GM18511 (cell line): ENCODE results near the gene VEGFB.

Experiments used
- ATAC-seq: cut with Tn5 transposase; IDR thresholded peaks from one replicate; pipeline ENCODE4 v1.9.1; 2021; ENCODE audit warnings: mild to moderate bottlenecking, moderate library complexity; ENCODE audit not compliant: unreplicated experiment

Gene VEGFB

DNA sequence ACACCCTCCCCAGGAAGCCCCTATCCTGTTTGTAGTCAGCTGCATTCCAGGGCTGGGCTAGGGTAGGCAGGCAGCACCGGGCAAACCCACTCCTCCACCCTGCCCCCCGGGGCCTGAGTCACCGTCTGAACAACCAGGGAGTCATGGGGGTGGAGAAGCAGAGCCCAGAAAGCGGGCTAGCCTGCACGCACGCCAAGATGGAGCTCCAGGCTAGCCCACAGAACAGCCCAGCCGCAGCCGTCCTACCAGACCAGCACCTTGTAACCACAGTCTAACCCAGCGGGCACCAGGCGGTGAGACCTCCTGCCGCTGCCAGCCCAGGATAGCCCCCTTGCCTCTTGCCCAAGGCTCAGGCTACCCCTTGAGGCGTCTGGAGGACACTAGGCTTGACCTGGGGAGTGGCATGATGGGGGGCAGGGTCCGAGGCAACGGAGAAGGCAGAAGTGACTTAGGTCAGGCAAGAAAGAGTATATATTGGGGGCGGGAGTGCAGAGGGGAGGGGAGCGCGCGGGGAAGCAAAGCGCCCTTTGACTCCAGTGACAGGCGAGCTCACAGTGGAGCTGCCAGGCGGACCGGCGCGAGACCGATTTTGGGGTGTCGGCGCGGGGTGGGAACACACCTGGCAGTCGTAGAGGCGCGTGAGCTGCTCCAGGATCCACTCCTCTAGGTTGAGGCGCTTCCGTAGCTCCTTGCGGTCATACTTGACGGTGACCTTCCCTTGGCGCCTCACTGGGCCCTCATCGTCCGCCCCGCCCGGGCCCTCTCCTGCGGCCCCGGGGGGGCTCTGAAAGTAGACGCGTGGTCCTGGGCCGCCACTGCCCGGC, 11.6 kb downstream of the VEGFB start:
- ATAC-seq = no peak

DNA sequence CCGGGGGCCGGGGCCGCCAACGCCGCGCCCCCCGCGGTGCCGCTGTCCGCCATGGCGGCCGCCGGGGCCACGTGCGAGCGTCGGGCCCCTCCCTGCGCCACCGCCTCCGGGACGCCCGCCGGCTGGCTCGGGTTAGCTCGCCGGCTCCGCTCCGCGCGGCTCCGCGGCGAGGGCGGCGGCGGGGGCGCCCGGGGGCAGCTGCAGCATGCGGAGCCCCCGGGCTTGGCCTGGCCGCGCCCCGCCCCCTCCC, 12.2 kb downstream of the VEGFB start:
- ATAC-seq = peak; percentile 17

DNA sequence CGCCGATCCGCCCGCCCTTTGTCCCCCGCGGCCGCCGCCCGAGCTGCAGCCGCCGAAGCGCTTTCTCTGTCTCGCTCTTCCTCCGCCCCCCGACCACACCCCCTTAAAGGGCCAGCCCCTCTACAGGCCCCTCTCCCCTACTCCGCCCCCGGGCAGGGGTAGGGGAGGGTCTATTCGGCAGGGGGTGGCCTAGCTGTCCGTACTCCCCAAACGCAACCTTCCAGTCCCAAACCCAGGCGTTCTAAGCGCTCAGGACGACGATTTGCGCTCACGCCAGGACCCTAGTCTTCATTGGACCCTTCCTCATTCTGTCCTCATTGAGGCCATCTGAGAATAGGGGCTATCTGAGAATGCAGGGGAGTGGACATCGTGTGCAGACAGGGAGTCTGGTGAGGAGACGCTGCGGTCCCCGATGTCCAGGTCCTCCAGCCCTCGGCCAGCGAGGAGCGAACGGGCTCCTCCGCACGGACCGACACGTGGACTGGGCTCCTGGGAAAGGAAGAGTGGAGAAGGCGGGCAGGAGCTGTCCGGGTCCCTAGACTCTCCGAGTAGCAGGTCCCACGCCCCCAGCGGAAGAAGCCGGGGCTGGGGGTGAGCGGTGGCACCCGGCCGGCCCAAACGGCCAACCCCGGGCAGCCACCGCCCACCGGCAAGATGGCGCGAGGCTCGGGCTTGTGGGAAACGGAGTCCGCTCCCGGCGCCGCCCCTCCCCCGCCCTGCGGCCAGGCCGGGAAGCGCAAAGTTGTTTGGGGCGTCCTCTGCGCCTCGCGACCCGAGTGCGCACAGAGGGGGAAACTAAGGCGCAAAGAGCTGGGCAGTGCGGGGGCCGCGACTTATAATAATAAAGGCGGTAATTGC, 12.7 kb downstream of the VEGFB start, which contains the start of gene PPP1R14B:
Gene PPP1R14B (minus strand): TSS at position 73 of the 858 bp plus-strand sequence. CDS start 270 bp downstream, outside the sequence.
- ATAC-seq = peak; percentile 48

DNA sequence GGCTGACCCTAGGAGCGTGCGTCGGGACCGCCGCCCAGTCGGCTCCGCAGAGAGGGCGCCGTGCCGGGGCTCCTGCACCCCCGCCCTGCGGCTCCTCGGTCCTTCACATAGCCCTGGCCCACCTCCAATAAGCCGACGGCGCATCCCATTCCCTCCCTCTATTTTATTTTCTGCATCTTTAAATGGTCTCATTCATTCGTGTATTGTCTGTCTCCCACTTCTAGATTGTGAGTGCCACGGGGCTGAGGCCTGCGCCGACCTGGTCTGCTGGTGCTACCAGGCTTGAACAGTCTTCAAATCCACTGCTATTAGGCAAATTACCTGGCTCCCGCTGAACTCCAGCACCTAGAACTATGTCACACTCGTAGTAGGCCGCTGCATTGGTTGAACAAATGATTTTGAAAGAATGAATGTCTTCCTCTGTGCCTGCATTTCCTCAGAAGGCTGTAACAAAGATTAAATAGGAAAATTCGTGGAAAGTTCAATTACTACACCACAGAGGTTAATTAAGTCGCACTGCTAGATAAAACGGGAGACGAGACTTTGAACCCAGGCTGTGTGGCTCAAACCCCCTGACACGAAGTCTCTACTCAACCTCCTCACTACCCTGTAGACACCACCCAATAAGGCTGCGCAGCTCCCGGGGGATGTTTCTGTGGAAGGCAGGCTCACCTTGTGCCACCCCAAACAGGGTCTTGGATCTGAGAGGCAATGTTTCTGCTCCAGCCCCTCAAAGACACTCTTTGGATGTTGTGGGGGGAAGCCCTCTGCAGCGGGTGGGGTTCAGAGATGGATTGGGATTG, 13.5 kb downstream of the VEGFB start:
- no peak for ATAC-seq

DNA sequence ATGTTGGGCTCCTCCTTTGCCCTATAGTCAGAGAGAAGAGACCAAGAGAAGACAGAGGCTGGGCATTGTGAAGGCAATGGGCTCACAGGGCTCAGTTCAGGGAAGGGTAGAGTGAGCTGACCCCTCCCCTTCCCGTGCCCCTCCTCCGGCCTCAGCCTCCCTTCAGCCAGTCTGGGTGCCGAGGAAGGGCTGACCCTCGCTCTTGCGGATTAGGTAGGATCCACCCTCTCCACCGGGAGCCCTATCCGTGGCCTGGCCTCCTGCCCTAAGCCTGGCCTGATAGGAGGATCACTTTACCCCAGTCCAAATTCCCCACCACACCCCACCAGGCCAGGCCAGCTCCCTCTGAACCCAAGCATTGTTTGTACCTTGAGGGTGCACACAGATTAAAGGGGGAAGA, 14.2 kb downstream of the VEGFB start:
- no peak for ATAC-seq

DNA sequence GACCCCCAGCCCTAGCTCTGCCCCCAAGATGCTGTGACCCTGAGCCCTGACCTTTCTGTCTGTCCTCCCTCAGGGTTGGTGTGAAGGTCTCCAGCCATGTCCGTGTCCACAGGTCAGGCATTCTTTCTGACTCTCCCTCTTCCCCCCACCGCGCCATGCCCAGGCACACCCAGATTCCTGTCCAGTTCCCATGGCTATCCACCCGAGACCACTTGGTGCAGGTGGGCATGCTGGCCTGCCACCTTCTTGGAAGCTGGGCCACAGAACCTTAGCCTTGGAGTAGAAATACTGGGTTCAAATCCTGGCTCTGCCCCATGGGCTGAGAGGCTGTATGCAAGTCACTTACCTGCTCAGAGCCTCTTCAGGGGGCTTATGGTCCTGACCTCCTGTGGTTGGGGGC, 14.7 kb downstream of the VEGFB start:
- no peak for ATAC-seq

DNA sequence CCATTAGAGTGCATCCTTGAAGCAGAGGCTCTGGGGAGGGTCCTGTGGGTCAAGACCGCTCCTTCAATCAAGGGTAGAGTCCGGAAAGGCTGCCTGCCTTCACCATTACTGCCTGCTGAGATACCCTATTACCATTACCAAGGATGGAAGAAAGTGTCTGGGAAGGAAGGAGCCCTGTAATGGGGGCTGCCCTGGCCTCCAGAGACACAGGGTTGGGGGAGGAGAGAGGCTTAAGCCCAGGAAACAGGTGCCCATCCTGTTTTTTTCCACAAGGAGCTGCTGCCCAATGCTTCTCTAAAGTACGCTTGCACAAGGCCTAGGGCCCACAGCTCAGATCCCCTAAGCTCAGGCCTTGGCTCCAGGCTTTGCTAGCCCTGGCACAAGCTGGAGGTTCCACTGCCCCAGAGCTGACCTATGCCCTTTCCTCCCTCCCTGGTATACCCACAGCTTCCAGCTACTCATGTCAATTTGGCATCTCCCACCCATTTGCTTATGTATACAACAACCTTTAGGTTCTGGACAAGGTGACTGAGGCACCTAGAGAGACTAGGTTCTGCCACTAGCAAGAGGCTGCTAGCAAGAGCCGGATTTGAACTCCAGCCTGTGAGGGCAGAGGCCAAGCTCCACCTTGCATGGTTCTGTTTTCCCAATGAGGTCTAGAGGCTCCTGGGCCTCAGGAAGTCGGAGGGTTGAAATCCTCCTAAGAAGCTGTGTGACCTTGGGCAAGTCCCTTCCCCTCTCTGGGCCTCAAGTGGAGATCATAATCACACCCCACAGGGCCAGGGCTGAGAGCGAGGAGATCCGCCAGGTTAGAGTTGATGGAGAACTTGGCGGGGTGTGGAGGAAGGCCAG, 15.4 kb downstream of the VEGFB start:
- no peak for ATAC-seq

DNA sequence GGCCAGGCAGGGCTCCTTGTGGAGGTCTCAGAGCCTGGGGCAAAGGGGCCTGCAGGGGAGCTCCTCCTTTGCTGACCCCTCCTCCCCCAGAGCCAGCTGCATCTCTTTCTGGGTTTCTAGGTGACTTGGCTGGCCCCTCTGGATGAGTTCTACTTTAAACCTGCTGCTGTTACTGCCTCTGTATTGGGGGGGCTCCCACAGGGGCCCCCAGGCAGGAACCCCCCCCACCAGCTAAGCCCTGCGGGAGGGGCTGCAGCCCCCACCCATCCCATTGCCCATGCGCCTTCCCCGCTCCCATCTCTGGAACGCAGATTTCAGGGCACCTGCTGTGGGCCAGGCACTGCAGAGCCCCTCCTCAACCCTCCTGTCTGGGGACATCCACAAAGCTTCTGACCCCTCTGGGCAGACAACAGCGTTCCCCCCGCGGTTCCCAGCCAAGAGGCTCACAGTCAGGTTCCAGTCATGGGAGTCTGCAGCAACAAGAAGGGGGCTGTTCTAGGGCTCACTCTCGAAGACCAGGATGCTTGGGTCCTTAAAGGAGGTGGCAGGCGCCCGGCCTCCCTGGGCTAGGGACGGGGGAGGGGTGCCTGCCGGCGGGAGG, 16.1 kb downstream of the VEGFB start:
- ATAC-seq = no peak

DNA sequence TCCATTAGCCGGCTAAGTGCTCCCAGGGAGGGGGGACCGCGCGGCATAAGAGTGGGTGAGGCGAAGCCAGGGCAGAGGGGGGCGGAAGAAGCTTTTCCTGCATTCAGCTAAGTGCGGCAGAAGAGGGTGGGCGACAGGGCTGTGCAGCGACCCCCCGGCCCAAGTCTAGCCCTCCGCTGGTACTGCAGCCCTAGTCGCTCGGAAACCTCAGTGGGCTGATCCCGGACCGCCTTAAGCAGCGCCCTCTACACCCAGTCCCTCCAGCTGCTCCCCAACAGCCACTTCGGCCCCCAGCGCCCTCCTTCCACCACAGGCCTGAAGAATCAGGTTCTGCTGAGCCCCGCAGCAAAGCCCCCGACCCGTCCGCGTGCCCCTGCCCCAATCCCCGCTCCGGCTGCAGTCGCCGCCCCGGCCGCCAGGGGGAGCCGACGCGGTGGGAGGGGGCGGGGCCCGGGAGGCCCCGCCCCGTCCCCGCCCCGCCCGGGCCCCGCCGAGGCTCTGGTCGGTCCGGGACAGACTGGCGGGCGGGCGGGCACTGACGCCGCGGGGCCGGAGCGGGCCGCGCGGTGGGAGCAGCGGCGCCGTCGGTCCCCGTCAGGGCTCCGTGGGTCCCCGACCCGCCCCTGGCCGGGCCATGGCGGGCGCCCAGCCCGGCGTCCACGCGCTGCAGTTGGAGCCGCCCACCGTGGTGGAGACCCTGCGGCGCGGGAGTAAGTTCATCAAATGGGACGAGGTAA, 16.8 kb downstream of the VEGFB start, which contains the start of gene PLCB3:
Gene PLCB3 (plus strand): TSS at position 515 of the 737 bp plus-strand sequence. CDS start 120 bp downstream, at position 635.
- peak; percentile 53 for ATAC-seq

DNA sequence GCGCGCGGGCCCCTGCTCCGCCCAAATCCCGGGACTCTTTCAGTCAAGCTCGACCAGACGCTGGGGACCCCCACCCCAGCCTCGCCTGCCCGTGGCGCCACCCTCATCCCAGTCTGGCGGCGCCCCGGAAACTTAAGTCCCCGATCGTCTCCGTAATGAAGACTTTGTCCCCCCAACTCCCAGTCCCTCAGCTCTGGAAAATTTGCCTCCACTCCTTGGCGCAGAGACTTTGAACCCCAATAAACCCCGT, 17.3 kb downstream of the VEGFB start:
- ATAC-seq = no peak

DNA sequence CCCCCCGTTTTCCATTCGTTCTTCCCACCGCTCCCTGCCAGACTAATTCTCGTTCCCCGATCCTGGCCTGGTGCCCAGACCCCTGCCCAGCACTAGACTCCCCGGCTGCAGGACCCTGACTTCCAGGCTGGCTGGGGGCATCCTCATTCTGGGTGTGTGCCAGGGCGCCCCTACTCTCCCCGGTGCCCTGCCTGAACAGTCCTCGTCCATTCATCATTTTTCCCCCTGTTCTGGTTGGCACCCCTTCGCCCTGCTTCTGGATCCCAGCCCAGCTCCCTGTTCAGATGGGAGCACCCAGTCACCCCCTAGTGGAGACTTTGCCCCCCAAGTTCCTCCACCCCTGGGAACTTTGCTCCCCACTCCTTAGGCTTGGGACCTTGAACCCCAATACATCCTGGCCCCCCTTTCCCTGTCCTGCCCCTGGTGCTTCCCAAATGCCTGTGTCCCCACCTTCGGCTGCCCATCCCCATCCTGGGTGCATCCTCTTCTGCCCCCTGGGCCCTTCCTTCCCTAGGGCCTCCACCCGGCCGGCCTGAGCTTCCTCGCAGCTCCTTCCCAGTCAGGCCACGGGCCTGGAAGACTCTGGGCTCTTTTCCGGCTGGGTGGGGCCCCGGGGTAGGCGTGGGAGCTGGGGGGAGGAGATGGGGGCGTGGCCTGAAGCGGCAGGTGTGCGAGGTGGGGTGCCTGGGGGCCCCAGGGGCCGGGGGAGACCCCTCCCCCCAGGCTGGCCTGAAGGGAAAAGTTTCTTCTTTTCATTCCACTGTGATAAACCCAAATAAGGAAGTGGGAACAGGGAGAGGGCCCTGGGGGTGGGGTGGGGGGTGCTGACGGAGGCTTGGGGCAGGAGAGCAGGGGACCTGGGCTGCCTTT, 17.9 kb downstream of the VEGFB start:
- ATAC-seq = no peak

DNA sequence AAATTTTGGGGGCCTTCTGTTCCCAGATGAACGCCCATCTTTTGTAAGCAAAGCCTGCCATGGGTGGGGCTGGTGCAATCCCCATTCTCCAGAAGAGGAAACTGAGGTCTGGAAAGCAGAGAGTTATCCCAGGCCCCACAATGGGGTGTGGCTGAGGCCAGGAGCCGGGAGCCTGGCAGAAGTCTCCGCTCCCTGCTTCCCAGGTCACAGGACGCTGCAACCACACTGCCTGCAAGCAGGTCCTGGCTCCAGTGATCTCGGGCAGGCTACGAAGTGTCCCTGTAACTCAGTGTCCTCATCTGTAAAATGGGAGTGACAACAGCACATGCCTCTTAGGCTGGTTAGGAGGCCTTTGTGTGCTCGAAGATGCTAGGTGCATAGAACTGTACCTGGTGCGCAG, 18.7 kb downstream of the VEGFB start:
- ATAC-seq = no peak

DNA sequence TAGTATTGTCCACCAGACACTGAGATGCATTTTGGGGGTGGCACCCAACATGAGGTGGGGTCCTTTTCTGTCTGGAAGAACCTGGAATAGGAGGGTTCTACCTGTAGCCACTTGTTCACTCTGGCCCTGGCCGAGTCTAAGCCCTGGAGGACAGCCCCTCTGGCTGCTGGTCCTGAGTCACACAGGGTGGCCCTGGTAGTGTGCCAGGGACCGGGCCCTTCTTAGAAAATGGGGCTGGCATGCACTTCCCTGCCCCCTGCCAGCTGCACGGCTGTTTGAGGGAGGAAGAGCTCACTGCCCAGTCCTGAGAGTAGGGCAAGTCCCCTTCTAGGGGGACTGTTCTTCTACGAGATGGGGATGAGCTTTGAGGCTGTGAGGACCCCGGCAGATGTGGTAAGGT, 19.1 kb downstream of the VEGFB start:
- ATAC-seq = no peak

DNA sequence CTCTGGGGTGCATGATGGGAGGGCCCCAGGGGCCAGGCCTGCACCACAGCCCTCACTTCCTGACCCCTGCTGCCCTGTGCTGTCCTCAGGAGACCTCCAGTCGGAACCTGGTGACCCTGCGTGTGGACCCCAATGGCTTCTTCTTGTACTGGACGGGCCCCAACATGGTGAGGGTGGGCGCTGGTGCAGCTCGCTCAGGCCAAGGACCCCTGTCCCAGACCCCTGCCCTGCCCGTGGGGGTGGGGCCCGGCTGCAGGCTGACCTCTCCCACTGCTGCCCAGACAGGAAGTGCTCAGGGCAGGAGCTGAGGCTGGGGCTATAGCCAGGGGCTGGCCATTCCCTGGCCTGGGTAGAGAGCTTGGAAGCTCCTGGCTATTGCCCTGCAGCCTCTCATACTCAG, 19.9 kb downstream of the VEGFB start:
- ATAC-seq = no peak

DNA sequence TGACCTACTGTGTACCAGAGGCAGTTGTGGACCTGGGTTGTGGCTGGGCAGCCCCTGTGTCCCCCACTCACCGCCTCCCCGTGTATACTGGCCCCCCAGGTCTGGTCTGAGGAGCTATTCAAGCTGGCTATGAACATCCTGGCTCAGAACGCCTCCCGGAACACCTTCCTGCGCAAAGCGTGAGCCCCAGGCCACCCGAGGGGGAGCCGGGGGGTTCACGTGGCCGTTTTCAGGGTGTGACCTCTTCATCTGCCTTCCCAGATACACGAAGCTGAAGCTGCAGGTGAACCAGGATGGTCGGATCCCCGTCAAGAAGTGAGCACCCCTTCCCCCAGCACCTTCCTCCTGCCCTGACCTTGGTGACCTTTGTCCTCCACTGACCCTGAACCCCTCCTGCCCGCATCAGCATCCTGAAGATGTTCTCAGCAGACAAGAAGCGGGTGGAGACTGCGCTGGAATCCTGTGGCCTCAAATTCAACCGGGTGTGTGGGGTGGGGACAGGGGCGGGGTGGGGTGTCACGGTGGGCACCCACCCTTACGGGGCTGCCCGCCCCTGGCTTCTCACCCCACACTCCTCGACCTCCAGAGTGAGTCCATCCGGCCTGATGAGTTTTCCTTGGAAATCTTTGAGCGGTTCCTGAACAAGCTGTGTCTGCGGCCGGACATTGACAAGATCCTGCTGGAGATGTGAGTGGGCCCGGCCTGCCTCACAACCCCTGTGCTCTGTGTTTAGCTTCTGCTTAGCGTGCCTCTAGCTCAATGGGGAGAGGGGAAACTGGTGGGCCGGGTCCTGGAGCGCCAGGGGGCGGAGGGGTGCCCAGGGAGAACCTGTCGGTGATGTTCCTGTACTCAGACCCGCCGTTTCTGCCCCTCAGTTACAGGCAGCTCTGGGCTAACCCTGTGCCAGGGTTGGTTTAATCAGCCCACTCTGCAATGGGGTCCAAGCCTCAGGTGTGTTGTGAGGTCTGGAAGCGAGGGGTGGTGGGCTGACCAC, 21.0 kb downstream of the VEGFB start:
- no peak for ATAC-seq

DNA sequence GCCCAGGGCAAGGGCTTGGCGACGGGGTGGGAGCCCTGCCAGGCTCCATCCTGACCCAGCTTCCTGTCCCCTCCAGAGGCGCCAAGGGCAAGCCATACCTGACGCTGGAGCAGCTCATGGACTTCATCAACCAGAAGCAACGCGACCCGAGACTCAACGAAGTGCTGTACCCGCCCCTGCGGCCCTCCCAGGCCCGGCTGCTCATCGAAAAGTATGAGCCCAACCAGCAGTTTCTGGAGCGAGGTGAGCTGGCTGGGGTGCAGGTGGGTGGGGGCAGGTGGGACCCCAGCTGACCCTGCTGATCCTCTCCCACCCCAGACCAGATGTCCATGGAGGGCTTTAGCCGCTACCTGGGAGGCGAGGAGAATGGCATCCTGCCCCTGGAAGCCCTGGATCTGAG, 21.9 kb downstream of the VEGFB start:
- ATAC-seq = no peak

DNA sequence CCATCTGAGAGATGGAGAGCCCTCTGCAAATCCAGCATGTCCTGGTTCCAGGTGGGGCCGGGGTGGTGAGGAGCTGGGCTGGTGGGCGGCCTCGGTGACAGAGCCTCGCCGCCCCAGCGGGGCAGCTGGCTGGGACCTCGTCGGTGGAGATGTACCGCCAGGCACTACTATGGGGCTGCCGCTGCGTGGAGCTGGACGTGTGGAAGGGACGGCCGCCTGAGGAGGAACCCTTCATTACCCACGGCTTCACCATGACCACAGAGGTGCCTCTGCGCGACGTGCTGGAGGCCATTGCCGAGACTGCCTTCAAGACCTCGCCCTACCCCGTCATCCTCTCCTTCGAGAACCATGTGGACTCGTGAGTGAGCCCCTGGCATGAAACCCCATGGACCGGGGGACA, 24.0 kb downstream of the VEGFB start:
- no peak for ATAC-seq
